NCI-H2171 (cell line): ENCODE results near the gene PARD3B.

Experiments
- DNase-seq: peaks from one replicate; lab custom pipeline; 2025; lab: John Stamatoyannopoulos, UW

The PARD3B gene

DNA sequence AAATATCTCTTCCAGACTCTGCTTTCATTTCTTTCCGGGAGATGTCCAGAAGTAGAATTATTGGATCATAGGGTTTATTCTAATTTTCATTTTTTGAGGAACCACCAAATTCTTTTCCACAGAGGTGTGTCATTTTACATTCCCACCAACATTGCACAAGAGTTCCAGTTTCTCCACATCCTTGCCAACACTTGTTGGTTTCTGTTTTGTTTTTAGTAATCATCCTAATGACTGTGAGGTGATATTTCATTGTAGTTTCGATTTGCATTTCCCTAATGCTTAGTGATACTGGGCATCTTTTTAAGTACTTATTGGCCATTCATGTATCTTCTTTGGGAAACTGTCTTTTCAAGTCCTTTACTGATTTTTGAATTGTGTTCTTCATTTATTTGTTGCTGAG is 513.1 kb downstream of the PARD3B start:
- DNase-seq, result no peak

- DNase-seq, result no peak
These were observed 515.0 kb downstream of the PARD3B start for GRCh38 chr2:205060269-205060668.

GRCh38 chr2:205066081-205066480 is 520.8 kb downstream of the PARD3B start:
- DNase-seq, result no peak

DNA sequence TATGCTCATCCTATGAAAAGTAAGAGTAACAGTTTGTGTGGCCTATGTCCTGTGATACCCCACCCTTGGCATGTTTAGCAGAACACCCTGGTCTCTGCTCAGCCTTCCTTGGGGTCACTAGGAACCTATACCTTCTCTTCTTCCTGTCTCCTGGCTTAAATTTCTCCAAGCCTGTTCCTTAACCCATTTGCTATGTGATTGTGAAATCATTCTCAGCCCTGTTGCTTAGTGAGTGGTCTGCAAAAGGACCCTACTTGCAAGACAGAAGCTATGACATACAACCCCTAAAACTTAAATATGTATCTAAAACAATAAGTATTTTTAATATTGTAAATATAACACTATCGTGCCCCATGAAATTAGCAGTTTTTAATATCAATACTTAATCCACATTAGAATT is 524.7 kb downstream of the PARD3B start:
- DNase-seq, result no peak

DNA sequence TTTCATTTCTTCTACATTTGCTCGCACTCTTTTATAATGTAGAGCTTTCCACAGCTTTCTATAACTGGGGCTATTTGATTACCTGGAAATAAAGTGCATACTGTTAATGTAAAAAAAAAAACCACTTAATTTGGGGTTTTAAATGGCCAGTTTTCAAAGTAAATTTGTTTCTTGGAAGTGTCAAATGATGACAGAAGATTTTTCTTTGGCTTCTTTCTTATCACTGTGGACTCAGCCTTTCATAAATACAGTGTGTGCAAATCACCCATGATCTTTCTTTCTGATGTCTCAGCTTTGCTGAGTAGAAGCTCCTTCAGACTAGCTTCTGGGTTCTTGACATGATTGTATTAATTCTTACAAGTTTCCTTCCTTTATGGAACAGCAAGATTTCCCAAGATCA is 525.6 kb downstream of the PARD3B start:
- no peak for DNase-seq

DNA sequence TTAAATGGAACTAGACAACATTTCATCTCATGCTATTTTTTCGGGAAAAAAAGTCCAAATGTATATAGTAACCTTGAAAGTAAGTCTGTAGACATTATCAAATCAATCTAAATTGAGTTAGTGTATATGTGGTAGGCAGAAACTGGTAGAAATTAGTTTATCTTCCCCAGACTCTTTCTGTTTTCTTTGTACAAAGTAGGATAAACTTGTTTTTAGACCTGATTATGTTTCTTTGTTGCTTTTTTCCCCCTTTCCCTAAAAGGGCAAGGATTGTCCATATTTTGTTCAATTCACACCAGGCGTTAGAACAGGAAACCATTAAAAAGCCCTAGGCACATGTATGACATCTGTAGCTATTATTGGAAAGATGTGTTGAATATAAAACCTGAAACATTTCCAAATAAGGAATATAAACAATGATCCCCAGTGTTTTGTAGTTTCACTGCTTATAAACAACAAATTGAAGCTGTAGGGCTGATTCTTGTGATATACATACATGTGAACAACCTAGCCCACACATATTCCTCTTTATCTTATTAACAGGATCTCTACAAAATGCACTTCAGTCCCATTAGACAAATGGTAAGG is 528.3 kb downstream of the PARD3B start:
- DNase-seq, result no peak

DNA sequence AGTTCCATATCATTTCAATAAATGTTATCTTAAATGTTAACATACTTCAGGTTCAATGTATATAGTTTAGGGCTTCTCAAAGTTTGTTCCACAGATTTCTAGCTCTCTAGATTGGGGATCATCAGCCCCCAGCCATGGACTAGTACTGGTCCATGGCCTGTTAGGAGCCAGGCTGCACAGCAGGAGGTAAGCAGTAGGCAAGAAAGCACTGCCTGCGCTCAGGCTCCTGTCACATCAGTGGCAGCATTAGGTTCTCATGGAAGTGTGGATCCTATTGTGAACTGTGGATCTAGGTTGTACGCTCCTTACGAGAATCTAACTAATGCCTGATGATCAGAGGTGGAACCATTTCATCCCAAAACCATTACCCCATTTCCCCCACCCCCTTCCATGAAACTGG is 531.1 kb downstream of the PARD3B start:
- no peak for DNase-seq

DNA sequence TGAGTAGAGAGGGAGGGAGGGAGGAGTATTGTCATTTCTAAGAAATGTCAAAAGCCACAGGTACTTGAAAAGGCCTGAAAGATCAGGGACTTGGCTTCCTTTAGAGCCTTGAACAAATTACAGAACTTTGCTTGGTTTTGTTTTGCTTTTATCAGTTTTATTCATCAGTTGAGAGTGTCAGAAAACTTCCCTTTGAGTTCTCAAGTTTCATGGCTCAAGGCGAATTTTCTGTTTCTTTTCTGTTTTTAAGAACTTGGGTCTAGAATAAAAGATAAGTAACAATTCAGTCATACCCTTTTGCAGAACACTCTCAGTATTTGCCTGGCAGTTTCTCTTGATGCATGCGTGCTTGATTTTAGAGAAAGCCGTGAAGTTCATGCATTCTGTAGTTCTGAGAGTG is 531.9 kb downstream of the PARD3B start:
- DNase-seq, result no peak

- no peak for DNase-seq
These were observed 533.5 kb downstream of the PARD3B start for GRCh38 chr2:205078762-205079161.

DNA sequence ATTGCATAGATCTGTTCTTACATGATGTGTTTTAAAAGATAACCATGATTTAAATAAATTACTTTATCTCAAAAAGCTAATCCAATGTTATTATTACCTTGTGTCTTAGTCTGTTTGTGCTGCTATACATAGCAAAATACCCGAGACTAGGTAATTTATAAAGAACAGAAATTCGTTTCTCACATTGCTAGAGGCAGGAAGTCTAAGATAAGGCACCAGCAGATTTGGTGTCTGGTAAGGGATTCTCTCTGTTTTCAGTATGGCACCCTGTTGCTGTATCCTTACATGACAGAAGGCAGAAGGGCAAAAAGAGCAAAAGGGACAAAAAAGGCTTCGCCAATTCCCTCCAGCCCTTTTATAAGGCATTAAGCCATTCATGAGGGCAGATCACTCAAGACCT is 533.9 kb downstream of the PARD3B start:
- no peak for DNase-seq

DNA sequence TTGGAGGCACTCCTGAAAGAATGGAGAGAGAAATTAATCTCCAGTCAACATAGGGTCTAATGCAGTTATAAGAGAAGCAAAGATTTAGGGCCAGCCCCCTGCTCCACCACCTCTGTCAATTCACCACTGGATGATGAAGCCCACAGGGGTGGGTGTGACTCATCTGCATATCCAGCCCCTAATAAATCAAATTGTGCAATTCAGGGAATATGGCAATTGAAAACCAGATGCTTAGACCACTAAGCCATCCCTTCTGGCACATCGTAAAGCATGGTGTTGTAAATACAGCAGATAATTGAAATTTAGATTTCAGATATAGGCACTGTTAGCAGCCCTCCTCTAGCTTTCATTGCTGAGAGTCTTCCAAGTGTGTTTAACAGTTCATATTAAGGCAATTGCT is 541.4 kb downstream of the PARD3B start:
- no peak for DNase-seq

- no peak for DNase-seq
These were observed 542.6 kb downstream of the PARD3B start for GRCh38 chr2:205087862-205088261.

DNA sequence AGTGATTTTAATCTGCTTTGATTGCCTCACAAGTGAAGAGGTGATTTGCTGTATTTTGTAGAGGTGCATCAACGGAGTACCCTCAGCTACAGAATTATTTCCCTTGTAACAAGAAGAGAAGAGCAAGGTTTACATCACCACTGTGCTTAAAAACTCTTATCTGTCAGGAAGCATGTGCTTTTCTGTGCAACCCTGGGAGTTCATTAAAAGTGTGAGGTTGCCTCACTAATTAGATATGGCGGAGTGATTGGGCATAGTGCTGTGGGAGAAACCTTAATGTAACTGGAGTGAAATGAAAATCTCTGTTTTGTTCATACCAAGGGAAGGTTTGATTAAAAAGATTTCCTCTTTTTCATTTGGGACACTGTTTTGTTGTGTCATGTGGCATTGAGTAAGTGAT is 544.7 kb downstream of the PARD3B start:
- no peak for DNase-seq

GRCh38 chr2:205091411-205091810 is 546.1 kb downstream of the PARD3B start:
- DNase-seq, result no peak

GRCh38 chr2:205094031-205094430 is 548.8 kb downstream of the PARD3B start:
- DNase-seq, result no peak

- DNase-seq, result no peak
These were observed 558.4 kb downstream of the PARD3B start for GRCh38 chr2:205103699-205104098.

DNA sequence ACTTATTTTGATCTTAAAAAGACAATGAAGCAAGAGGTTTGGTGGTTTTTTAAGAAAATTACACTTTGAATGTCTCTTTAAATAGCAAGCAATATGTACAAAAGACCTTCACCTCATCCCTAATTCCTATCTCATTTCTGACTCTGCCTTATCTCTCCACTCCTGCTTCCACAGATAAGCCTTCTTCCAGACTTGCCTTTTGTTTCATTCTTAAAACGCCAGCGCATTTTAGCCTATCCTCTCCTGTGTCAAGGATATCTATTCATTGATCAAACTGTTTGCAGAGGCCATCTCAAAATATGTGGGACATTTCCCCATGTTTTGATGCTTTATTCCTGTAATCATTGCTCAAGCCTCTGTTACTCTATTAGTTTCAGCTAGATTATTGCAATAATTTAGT is 562.5 kb downstream of the PARD3B start:
- no peak for DNase-seq

DNA sequence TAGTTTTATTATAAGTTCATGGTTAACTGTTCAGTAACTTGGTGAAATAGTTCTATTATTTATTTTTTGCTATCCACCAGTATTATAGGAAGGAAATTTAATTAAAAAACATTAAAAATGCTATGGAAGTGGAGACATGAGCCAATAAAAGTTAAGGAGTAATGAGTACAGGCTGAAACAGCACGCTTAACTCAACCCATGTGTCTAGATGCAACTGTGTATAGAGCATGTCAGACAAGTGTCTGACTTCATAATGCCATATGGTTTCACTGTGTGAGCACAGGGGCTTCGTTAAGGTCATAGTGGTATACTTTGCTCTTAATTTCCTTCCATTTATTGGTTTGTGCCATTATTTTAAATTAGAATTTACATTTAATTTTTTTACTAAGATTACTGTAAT is 570.2 kb downstream of the PARD3B start:
- DNase-seq, result peak; percentile 62

GRCh38 chr2:205117125-205117524 is 571.9 kb downstream of the PARD3B start:
- no peak for DNase-seq

DNA sequence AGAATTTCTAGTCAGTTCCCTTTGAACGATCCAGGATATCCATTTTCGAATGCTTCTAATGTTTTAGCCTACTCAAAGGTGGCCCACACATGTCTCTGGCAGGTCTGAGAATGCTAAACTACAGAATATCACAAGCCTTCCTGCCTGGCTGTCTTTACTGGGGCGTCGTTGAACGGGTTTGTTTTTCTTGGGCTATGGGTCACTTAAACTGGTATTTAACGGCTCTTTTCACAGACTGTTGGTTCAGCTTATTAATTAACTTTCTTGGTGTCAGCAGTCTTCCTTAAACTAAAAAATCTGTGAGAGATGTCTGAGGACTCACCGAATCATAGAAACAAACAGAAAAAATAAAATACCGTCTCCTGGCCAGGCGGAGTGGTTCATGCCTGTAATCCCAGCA is 573.9 kb downstream of the PARD3B start:
- DNase-seq, result no peak

DNA sequence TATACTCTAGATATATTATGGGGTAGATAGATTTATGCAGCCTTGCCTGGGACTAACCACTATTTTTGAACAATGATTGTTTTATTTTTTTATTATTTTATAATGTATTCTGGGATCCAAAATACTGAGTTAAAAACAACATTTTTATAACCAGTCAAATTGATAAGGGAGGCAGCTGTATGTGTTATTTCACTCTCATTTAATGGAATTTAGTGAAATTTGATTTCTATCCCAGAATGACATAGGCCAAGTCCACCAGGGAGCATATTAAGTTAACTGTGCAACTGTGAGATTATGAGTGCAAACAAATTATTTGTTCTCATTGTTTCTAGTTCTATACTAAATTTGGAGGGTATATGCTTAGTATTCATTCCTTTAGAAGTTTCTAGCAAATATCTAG is 583.5 kb downstream of the PARD3B start:
- DNase-seq, result no peak

DNA sequence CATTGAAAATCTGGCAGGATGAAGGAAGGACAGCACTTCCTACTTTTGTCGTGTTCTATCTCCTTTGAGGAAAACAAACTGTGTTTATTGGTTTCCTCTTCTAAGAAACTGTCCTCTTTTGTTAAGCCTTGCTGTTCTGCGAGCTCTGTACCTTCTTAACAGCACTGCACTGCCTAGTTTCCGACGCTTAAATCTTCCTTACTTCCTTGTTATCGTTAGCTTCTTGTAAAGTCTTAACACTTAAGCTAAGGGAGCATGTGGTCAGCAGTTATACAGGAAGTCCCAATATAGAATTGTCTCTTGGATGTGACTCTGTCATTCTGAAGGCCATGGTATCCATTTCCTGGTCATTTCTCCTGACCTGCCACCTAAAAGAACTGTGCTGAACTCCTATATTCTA is 584.3 kb downstream of the PARD3B start:
- DNase-seq, result no peak

DNA sequence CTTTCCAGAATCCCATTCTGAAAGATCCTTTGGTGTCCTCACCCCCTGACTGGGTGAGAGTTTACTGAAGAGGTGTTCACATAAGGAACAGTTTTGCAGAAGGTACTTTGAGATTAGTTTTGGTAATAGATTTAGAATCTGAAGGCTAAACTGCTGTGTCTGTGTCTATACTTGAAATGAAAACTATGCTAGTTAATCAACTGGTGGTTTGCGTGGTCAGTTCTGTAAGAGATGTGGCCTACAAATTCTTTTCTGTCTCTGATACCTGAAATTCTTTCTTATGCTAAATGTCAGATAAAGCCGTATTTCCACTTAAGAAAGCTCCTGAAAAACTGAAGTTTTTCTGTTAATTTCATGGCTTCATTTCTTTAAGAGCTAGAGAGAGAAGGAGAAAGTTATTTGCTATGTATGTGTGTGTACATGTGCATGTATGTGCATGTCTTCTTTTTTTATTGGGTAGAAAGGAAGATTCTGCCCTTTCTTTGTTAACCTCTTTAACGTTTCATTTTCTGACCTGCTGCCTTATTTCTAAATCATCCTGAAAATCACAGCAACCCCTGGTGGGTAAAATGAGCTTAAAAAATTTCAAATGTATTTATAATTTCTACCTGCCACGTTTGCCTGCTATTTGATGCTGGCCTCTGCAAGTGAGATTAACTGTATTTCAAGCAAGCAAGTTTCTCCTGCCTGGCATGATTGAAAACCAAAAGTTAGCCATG is 585.0 kb downstream of the PARD3B start:
- no peak for DNase-seq

DNA sequence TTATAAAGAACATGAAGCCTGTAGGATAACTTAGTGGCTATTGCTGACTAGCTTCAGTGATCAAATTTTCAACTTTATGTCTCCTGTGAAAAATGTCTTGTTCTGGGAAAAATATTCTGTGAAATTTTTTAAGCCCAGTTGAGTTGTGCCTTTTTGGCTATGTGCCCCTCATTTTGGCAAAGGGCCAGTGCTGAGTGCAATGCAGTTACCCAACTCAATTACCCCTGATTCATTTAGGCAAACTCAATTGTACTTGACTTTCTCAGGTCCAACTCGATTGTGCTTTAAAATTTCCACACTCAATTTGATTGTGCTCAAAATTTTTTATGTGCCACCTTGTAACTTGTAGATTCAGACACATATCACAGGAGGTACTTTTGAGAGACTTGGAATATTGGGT is 588.3 kb downstream of the PARD3B start:
- DNase-seq, result no peak
